NOMO-1 treated with DMSO at 0.1 percent for 48 hours (cell line): ENCODE measurements around the gene HACD1.
A peak's percentile ranks its signal among the peaks of the same experiment; 100 is the strongest.
"Not testable (repeated sequence)": the region's sequence is repeated elsewhere in the genome, so short reads cannot be mapped to it uniquely, and the experiment has no call there.

Experiments
- DNase-seq: peaks from one replicate; lab custom pipeline; 2025; ENCODE audit not compliant: unreplicated experiment; lab: John Stamatoyannopoulos, UW

The HACD1 gene

DNA sequence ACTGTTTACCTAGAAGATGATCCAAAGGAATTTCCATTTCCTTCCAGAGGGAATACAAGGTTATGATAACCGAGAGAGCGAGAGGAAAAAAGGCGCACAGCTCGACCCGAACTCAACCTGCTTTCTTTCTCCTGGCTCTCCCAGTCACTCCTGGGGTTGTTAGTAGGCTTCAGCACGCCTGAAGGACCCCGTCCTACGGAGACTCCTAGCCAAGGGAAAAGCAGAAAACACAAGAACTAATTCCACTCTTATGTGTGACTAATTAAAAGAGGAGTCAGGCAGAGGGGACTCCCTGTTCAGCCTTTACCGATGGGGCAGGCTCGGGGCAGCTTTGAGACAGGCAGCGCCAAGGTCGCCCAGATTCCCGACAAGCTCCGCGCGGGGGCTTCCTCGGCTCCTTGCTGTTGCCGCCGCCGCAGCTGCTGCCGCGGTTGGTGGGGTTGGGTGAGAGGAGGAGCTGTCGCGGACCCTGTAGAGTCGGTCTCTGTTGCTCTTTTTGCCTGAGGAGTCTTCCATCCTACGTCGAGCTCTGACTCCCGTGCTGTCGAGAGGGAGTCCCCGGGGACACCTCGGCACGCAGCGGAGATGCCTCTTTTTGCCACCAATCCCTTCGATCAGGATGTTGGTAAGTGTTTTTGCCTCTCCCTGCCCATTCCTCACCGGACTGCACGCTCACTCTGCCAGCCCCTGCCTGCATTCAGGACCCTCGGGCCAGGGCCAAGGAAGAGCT lies 26.7 kb upstream of the HACD1 start, which contains the start of gene STAM:
STAM (plus strand) TSS at position 397 of the 730 bp plus-strand sequence; CDS start at position 586, 189 bp downstream.
- DNase-seq, result peak; percentile 92

DNA sequence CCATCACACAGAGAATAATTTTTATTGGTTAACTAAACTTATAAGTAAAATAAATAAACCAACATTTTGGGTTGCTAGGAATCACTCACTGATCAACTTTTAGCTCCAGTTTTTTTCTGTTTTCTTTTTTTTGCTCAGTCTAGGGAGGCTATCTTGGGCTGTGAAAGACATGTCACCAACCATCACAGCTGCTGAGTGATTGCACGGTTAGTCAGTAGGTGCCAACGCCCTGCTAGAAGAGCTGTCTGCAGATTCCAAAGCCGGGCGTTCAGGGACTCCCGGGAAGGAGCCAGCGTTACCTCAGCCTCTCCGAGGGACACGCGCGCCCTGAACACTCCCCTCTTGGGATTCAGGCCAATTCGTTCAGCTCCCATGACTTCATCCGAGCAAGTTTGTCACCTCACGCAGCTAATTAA lies 26.2 kb upstream of the HACD1 start:
- DNase-seq, result no peak

DNA sequence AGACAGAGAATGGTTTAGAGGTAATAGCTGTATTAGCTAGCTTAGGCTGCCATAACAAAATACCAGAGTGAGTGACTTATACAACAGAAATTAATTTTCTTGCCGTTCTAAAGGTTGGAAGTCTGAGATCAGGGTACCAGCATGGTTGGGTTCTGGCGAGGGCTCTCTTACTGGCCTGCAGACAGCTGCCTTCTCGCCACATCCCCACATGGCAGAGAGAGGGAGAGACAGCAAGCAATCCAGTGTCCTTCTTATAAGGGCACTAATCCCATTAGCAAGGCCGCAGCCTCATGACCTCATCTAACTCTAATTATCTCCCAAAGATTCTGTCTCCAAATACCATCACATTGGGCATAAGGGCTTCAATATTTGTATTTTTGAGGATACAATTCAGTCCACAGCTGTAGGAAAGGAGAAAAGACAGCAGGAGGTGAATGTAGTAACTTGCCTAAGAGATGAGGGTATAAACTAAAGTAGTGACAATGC lies 23.2 kb upstream of the HACD1 start:
- no peak for DNase-seq

DNA sequence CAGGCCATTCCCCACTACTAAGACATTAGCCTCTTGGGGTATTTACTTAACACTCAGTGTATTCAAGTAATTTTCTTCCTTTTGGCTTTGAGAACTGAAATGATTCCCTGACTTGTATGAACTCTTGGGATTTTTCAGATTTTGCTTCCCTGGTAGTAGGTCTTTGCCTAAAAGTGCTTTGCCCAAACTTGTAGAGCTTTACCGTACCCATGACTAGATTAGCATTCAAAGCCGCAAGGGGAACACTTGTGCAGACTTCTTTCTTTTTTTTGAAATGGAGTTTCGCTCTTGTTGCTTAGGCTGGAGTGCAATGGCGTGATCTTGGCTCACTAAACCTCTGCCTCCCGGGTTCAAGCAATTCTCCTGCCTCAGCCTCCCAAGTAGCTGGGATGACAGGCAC lies 20.7 kb upstream of the HACD1 start:
- DNase-seq, result no peak

DNA sequence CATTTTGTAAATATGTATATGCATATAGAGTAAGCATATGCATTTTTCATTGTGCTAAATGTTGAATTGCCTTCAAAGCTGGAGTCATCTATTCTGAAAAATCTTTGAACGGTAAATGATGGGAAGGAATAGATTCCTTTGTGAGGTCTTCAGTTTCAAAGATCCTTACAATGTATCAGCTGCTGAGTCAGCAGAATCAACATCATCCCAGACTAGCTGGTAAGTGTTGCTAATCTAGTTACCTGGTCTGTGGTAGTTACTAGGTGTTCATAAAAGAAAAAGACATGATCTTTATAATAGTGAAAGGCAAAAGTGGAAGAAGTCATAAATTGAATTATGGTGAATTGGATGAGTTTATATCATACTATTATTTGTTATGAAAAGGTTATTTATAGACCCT lies 16.2 kb upstream of the HACD1 start:
- no peak for DNase-seq

DNA sequence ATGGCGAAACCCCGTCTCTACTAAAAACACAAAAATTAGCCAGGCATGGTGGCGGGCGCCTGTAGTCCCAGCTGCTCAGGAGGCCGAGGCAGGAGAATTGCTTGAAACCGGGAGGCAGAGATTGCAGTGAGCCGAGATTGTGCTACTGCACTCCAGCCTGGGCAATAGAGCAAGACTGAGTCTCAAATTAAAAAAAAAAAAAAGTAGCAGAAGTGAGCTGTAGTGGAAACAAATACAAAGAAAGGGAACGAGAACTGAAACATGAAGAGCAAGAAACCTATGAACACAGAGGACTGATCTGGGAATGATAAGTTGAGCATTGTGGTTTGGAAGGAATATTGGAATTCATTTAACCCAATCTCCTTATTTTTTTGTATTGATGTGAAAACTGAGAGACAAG lies 15.4 kb upstream of the HACD1 start:
- DNase-seq, result peak; percentile 6

DNA sequence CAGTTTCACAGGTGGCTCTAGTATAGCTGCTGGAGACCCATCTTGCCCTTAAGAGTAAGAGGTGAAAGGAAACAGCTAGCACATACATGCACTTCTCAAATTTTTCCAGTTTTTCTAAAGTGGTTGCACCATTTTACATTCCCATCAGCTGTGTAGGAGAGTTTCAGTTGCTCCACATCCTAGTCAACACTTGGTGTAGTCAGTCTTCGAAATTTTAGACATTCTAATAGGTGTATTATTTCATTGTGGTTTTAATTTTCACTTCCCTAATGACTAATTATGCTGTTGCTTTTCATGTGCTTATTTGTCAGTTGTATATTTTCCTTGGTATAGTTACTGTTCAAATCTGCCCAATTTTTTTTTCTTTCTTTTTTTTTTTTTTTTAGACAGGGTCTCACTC lies 9.5 kb upstream of the HACD1 start:
- no peak for DNase-seq

DNA sequence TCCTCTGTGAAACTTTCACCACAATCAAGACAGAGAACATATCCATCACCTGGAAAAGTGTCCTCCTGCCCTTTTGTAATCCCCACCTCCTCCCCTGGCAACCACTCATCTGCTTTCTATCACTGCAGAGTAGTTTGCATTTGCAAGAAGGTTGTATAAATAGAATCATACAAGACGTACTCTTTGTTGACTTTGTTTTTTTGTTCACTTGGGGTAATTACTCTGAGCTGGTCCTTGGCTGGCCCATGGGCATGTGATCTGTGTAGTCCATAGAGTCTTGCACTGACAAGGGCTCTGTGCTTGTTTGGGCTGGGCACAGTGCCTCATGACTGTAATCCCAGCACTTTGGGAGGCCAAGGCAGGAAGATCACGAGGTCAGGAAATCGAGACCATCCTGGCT lies 7.8 kb upstream of the HACD1 start:
- DNase-seq, result no peak

DNA sequence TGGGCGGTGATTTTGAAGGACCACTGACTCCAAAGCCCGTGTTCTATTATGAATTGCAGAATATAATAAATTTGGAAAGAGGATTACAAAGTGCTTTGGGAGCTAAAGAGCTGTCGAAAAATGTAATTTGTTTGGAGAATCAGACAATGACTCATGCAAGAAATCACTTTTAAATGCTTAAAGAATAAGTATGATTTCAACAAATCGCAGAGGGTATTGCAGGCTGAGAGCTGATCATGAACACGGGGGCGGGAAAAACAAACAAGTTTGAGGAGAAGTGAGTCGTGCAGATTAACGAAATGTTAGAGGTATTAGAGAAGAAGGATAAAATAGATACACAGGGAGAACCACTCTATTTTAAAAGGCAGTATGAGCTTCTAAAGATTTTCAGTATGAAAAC lies 4.9 kb upstream of the HACD1 start:
- DNase-seq, result no peak

DNA sequence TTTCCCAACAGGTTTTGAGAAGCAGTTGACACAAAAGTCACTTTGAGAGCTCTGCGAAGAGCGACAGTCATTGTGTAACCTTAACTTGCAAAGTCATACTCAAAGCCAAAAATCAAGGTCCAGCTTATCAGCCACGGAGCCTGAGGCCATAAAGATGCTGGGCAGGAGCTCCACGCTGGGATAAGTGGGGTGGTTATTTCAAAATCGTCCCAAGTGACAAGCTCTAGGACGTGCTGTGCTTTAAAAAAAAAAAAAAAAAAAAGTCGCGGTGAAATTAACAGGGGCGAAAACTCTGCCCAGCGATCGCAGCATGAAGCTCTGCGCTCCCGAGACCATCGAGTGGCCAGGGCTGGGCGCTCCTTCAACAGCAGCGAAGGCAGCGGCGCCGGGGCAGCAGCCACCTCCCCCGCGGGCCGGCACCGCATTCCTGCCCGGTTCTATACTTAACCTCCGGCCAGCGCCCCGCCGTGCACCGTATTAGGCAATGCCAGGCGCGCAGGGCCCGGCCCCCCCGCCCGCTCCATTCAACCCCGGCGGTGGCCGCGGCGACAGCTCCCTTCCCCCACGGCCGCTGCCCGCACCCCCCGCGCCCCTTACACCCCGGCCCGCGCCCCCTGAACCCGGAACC lies 657 bp downstream of the HACD1 start:
- peak; percentile 67 for DNase-seq

DNA sequence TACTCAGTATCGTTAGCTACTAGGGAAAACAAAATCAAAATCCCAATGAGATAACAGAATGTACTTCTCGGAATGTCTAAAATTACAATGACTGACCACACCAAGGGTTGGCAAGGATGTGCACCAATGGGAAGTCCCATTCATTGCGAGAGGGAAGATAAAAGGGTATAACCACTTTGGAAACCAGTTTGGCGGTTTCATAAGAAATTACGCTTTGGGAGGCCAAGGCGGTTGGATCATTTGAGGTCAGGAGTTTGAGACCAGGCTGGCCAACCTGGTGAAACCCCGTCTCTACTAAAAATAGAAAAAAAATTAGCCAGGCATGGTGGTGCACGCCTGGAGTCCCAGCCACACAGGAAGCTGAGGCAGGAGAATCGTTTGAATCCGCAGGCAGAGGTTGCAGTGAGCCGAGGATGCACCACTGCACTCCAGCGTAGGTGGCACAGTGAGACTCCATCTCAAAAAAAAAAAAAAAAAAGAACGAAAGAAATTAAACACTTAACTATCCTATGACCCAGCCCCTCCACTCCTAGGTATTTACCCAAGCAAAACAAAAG lies 7.6 kb downstream of the HACD1 start:
- peak; percentile 19 for DNase-seq

DNA sequence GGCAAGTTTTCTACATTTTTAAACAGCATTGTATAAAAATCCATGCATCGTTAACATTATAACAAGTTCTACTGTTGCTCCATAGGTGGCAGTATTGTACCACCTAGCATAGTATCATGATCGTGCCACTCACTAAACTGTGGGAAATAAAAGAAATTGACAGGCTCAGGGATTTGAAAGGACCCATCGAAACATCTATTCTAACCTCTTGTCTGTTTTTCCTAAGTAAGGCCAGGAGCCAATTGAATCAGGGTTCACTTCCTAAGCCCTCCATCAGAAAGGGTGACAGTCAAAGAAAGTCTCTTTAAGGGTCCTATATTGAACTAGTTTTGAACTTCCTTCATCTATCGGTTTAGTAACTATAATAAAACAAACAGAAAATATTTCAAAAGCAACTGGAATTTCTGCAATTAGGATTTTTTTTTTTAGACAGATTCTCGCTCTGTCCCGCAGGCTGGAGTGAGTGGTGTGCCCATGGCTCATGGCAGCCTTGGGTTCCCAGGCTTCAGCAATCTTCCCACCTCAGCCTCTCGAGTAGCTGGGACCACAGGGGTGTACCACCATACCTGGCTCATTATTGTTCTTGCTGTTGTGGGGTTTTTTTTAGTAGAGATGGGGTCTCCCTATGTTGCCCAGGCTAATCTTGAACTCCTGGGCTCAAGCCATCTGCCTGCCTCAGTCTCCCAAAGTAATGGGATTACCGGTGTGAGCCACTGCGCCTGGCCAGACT lies 9.4 kb downstream of the HACD1 start:
- DNase-seq, result peak; percentile 58

DNA sequence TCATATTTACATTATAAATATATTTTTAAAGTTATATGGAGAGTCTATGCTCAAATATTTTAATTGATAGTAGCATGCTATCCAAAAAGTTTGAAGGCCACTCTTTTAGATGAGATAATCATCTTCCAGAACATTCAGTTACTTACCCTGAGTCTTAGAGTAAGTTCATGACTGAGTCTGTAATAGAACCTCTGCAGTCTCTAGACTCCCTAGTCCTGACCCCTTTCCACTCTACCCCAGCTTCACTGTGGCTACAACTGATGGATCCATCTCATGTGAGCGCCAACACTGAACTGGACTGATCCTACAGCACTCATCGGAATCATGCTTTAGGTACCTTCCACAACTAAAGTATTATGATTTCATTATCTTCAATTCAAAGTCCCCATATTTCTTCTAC lies 10.1 kb downstream of the HACD1 start:
- no peak for DNase-seq

DNA sequence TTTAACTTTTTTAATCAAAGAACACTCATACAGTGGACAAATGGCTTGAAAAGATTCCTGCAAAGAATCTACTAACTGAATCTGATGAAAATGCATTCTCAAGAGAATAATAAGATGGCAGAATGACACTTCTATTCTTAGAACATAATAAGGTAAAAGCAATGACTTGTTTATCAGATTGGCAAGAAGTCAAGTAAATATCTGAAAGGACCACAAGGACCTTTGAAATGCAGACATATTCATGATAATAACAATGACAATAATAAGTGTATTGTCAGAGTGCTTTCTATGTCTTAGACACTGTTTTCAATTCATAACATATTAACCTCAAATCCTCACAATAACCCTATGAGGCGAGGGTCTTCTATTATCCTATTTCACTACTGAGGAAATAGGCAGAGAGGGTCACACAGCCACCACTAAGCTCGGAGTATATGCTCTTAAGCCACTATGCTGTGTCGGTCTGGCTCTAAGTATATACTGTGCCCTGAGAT lies 10.6 kb downstream of the HACD1 start:
- no peak for DNase-seq

DNA sequence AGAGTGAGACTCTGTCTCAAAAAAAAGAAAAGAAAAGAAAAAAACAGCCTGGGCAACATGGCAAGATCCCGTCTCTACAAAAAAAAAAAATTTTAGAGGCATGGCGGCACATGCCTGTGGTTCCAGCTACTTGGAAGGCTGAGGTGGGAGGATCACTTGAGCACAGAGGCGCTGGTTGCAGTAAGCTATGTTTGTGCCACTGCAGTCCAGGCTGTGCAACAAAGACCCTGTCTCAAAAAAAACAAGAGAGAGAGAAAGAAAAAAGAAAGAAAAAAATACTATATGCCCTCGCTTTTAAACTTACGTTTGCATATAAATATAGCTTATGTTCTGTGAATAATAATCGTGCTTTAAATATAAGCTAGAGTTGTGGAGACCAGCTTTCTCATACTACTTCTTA lies 11.2 kb downstream of the HACD1 start:
- no peak for DNase-seq

DNA sequence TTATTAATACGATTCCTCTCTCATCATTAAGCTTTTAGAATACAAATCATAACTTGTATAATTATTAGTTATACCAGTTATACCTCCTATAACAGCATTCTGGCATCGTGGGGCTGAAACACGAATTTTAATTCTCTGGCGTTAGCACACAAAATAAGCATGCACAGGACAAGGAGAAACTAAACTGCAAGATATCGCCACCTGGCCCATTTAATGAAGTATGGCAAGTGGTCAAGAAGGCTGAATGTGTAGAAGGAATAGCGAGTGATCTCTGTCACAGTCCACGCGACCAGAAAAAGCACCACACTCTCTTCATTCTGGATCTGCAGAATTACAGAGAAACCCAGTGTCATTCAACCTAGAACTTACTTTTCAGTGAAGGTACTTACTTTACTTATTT lies 18.1 kb downstream of the HACD1 start:
- peak; percentile 64 for DNase-seq

DNA sequence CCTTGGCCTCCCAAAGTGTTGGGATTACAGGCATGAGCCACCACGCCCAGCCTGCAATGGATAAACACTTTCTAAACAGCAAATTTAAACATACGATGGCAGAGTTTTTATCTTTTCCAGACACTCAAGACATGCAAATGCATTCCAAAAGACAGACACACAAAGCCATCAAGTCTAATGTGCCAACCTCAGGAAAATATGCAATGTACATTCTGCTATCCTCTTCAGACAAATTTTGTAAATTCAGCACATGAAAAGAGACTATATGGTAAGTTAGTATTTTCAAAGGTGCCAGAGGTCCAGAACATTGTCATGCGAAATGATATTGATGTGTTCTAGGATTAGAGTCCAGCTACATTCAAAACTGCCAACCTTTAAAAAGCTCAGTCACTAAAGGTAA lies 19.8 kb downstream of the HACD1 start:
- DNase-seq, result no peak

DNA sequence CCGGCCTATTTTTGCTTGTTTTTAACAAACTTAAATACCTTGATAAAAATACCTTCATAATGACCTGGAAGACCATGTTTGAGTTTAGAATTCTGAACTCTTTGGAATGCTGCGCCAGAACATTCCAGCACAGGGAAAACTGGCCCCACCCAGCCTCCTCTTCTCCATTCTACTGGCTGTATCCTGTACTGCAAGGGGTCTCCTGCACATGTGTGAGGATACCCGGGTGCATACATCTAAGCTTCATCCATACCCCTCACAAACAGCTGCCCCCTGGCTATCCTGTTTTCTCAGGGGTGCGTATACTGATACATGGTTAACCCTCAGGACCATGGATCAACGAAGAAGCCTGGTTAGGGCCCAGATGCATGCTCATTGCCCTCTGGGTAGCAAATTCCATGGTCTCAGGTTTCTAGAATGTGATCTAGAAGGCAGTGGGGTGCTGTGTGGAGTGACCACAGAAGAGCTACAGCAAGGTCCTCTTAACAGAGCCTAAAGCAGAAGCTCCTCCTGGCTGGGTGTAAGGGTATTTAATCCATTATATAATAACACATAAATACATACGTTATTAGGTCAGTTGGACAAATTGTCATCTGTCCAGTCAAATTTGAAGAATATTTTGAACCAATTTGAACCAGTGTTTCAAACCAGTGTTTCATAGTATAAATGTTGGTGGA lies 26.1 kb downstream of the HACD1 start:
- DNase-seq, result no peak

DNA sequence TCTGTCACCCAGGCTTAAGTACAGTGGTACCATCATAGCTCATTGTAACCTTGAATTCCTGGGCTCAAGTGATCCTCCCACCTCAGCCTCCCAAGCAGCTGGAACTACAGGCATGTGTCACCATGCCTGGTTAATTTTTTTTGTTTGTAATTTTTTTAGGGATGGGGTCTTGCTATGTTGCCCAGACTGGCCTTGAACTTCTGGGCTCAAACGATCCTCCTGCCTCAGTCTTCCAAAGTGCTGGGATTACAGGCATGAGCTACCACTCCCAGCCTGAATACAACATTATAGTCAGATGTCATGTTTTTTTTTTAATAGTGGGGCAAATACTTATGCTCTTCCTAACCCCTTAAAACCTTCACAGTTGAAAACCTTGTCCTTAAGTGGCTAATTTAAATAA lies 27.9 kb downstream of the HACD1 start:
- DNase-seq, result not testable (repeated sequence)

DNA sequence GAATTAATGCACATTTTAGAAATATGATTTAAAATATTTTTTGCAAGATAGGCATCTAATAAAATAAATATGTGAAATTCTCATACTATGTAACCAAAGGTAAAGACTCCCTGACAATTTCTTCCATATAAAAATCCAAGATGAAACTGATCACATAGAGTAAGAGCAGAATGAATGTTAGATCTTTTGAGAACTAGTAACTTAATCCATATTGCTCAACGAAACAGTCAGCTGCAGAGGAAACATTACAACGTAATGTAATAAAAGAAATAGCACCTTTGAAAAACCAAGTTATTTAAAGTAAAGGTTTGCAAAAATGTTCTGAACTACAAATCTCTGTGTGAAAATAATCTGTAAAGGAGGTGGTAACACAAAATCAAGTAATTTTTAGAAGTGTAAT lies 28.8 kb downstream of the HACD1 start:
- DNase-seq, result no peak

DNA sequence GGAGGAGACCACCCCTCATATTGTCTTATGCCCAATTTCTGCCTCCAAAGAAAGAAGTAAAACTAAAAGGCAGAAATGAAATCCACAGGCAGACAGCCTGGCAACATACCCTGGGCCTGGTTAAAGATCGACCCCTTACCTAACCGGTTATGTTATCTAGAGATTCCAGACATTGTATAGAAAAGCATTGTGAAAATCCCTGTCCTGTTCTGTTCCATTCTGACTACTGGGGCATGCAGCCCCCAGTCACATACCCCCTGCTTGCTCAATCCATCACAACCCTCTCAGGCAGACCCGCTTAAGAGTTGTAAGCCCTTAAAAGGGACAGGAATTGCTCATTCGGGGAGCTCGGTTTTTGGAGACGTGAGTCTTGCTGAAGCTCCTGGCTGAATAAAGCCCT lies 29.9 kb downstream of the HACD1 start:
- not testable (repeated sequence) for DNase-seq
